ENCODE measurements around the gene TBC1D16.

DNA sequence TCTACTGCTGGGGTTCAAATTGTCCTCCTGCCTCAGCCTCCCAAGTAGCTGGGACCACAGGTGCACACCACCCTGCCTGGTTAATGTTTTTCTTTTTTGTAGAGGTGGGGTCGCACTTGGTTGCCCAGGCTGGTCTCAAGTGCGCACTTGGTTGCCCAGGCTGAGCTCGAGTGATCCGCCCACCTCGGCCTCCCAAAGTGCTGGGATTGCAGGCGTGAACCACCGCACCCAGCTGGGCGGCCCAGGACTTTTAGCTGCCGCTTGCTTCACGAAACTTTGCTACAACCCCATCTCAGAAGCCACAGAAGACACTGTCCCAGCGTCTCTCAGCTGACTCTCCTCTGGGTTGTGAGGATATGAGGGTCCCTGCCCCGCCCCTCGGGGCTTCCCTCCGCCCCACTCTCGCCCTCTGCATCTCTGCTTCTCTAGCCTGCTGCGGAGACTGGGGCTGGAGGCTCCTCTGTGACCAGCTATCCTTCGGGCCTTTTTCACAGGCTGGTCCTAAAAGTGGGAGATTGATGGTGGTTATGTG is 147.6 kb downstream of the TBC1D16 start:
- TF ChIP-seq, protein P1, sequence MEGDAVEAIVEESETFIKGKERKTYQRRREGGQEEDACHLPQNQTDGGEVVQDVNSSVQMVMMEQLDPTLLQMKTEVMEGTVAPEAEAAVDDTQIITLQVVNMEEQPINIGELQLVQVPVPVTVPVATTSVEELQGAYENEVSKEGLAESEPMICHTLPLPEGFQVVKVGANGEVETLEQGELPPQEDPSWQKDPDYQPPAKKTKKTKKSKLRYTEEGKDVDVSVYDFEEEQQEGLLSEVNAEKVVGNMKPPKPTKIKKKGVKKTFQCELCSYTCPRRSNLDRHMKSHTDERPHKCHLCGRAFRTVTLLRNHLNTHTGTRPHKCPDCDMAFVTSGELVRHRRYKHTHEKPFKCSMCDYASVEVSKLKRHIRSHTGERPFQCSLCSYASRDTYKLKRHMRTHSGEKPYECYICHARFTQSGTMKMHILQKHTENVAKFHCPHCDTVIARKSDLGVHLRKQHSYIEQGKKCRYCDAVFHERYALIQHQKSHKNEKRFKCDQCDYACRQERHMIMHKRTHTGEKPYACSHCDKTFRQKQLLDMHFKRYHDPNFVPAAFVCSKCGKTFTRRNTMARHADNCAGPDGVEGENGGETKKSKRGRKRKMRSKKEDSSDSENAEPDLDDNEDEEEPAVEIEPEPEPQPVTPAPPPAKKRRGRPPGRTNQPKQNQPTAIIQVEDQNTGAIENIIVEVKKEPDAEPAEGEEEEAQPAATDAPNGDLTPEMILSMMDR (IDR thresholded peaks at IDR 0.05) = no peak
- TF ChIP-seq POLR2A (IDR thresholded peaks at IDR 0.05) (no peak), POLR2AphosphoS5 (IDR thresholded peaks at IDR 0.05) (no peak), EP300 (IDR thresholded peaks at IDR 0.05) (no peak)

Measured in gastroesophageal sphincter (tissue), 3 donors.